Suprapubic skin (tissue), 4 donors: ENCODE data around the gene KSR1. TPM values are rescaled to one million over a fixed set of nuclear protein-coding genes. Genes with fewer than 3 reads are reported as not detected.

Source experiments
- DNase-seq, 2 donors: peaks; one replicate each; pipeline ENCODE4 v3.0.0-alpha.2; 2019; ENCODE audit warnings: low spot score in 2 of 2
- H3K27ac ChIP-seq: fragments of 200-600 bp; sonication (generic); one replicate; pipeline ENCODE4 v1.5.1; 2019
- H3K27me3 ChIP-seq: fragments of 200-600 bp; sonication (generic); one replicate; pipeline ENCODE4 v1.5.1; 2019
- H3K36me3 ChIP-seq: fragments of 200-600 bp; sonication (generic); one replicate; pipeline ENCODE4 v1.5.1; 2019
- H3K4me1 ChIP-seq: fragments of 200-600 bp; sonication (generic); one replicate; pipeline ENCODE4 v1.5.1; 2019
- H3K4me3 ChIP-seq: fragments of 200-600 bp; sonication (generic); one replicate; pipeline ENCODE4 v1.5.1; 2019; ENCODE audit warnings: mild to moderate bottlenecking
- H3K9me3 ChIP-seq: fragments of 200-600 bp; sonication (generic); one replicate; pipeline ENCODE4 v1.5.1; 2019
- CTCF ChIP-seq, 2 donors: fragments of 200-600 bp in 1 of 2; fragments of 450-650 bp in 1 of 2; sonication (generic) in 1 of 2; IDR thresholded peaks; one replicate each; pipeline ENCODE4 v1.5.1; 2016 to 2019; ENCODE audit warnings: antibody characterized with exemption in 2 of 2, mild to moderate bottlenecking in 1 of 2, moderate library complexity in 1 of 2
- EP300 ChIP-seq: sonication (generic); formaldehyde crosslinking; IDR thresholded peaks from one replicate; pipeline ENCODE4 v1.6.1; 2017; ENCODE audit warnings: antibody characterized with exemption
- POLR2A ChIP-seq, 2 donors: fragments of 450-650 bp; IDR thresholded peaks; one replicate each; pipeline ENCODE4 v1.6.1; 2017; ENCODE audit warnings: antibody characterized with exemption in 2 of 2, mild to moderate bottlenecking in 2 of 2, moderate library complexity in 2 of 2
- POLR2AphosphoS5 ChIP-seq, 3 donors: sonication (generic); formaldehyde crosslinking; IDR thresholded peaks; one replicate each; pipeline ENCODE4 v1.6.1; 2017; ENCODE audit warnings: antibody characterized with exemption in 3 of 3
- WGBS: methylation state at CpG from one replicate; pipeline ENCODE4 v1.1.5; 2018; 5-methylcytosine and 5-hydroxymethylcytosine counted together
- total RNA-seq, 4 donors: library from RNA; depleted of rRNA; stranded (reverse); fragments of >200 nt; gene quantifications; one replicate each; pipeline ENCODE4 v1.1.0, GENCODE V29; 2016

KSR1 gene
- total RNA-seq, 4 donors from 2014 or later = 38.1 to 54.0 (median 49.5) TPM

DNA sequence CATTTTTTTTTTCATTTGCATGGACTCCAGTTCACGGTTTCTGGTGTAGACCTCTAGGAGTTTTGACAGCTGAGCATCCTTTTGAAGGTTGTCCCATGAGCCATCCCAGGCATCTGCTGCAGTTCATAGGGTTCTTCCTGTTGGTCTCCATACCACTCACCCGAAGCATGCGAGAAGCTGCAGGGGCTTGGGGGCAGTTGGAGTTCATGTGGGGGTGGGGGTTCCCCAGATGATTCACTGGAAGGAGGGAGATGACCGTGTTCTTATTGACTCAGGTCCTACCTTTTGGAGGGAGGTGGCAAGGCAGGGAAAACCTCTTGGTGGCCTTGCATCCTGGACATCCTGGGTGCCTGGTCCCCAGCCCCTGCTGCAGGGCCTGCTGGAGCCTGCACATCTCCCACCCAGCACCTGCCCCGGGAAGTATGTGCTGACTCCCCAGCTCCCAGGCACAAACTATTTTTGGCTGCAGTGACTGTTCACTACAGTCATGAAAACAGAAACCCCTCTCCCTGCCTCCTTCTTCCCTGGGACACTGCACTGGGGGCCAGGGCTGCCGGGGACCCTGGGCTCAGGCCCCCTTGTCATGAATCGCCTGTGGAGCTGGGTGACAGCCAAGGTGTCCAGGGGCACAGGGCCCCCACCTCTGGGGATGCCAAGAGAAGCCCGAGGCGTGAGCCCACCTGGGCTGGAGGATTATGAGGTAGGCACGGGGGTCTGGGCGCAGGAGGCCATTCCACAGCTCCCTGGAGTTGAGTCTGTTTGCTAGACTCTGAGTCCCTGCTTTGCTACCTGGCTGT is 109.8 kb downstream of the KSR1 start:
- H3K4me1 ChIP-seq = peaks cover 23% of the 10 kb centered on the region

DNA sequence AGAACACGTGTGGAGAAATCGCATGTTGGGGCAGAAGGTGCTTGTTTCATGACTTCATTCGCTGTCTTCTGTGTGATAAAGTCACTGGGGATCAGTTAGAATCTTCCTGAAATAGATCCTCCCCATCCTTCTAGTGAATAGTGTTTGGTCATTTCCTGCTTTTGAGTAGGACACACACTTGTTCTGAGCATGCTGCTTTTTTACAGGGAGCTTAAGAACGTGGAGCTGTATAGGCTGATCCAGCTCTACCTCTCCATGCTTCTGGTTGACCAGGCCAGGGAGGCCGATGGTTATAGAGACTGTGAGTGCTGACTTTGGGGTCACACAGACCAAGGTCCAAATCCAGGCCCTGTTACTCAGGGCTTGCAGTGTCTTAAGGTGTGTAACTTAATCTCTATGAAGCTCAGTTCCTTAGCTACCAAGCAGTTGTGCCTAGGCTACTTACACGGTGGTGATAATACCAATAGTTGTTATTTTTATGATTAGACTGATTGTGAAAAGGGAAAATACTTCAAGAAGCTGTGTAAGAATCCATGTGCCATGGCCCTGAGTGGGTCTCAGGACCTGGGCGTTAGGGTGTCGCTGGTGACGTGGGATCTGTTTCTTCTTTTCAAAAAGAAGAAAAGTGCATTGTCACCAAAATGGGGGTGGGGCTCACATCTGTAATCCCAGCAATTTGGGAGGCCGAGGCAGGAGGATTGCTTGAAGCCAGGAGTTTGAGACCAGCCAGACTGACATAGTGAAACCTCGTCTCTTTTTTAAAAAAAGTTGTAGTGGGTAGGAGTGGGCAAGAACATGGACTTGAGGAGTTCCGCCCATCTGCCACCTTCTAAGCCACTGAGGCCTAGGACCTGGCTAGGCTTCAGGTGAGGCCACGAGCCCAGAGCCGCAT is 110.7 kb downstream of the KSR1 start:
- Histone ChIP-seq H3K4me3 (no peak overlapping the region), H3K27ac (no peak overlapping the region), H3K9me3 (no peaks in the 10 kb centered on the region), H3K4me1 (peaks cover 23% of the 10 kb centered on the region), H3K27me3 (no peaks in the 10 kb centered on the region), H3K36me3 (no peaks in the 10 kb centered on the region)
- WGBS = 71% methylated on average over 14 of the region's 14 CpGs
- no peak for DNase-seq
- TF ChIP-seq CTCF (IDR thresholded peaks at IDR 0.05) (no peak), EP300 (no peak), POLR2A (IDR thresholded peaks at IDR 0.05) (no peak)

More for the DNA sequence above, 109.8 kb downstream of the KSR1 start:
- Histone ChIP-seq H3K9me3 (no peaks in the 10 kb centered on the region), H3K4me3 (no peak overlapping the region), H3K36me3 (no peaks in the 10 kb centered on the region), H3K27me3 (no peaks in the 10 kb centered on the region), H3K27ac (no peak overlapping the region)
- WGBS = 73% methylated on average over 7 of the region's 11 CpGs
- TF ChIP-seq POLR2AphosphoS5 (IDR thresholded peaks at IDR 0.05) (no peak), POLR2A (IDR thresholded peaks at IDR 0.05) (no peak), CTCF (IDR thresholded peaks at IDR 0.05) (no peak), EP300 (no peak)
- DNase-seq = no peak

- TF ChIP-seq CTCF (IDR thresholded peaks at IDR 0.05) (no peak), EP300 (no peak), POLR2AphosphoS5 (IDR thresholded peaks at IDR 0.05) (no peak), POLR2A (IDR thresholded peaks at IDR 0.05) (no peak)
- Histone ChIP-seq H3K9me3 (no peaks in the 10 kb centered on the region), H3K27ac (no peak overlapping the region), H3K36me3 (no peaks in the 10 kb centered on the region), H3K4me3 (no peak overlapping the region), H3K4me1 (peaks cover 23% of the 10 kb centered on the region), H3K27me3 (no peaks in the 10 kb centered on the region)
- DNase-seq = no peak
- 86% methylated on average over 5 of the region's 5 CpGs for WGBS
These were observed 111.3 kb downstream of the KSR1 start for GRCh38 chr17:27567563-27567859.

GRCh38 chr17:27568216-27568615 is 112.0 kb downstream of the KSR1 start:
- no peak for DNase-seq
- no peaks in the 10 kb centered on the region for H3K36me3 ChIP-seq
- WGBS = 90% methylated on average over 4 of the region's 9 CpGs
- no peak overlapping the region for H3K27ac ChIP-seq
- no peaks in the 10 kb centered on the region for H3K27me3 ChIP-seq
- no peak overlapping the region for H3K4me3 ChIP-seq
- H3K4me1 ChIP-seq = peaks cover 20% of the 10 kb centered on the region
- no peaks in the 10 kb centered on the region for H3K9me3 ChIP-seq
- TF ChIP-seq CTCF (IDR thresholded peaks at IDR 0.05) (no peak), POLR2A (IDR thresholded peaks at IDR 0.05) (no peak), EP300 (no peak), POLR2AphosphoS5 (IDR thresholded peaks at IDR 0.05) (no peak)

GRCh38 chr17:27568811-27569210 is 112.6 kb downstream of the KSR1 start:
- no peak for DNase-seq
- H3K4me3 ChIP-seq = no peak overlapping the region
- 78% methylated on average over 5 of the region's 5 CpGs for WGBS
- H3K9me3 ChIP-seq = no peaks in the 10 kb centered on the region
- H3K27ac ChIP-seq = no peak overlapping the region
- no peak for TF ChIP-seq EP300
- no peak for TF ChIP-seq POLR2AphosphoS5 (IDR thresholded peaks at IDR 0.05)
- TF ChIP-seq CTCF (IDR thresholded peaks at IDR 0.05) = no peak
- no peak for TF ChIP-seq POLR2A (IDR thresholded peaks at IDR 0.05)
- no peaks in the 10 kb centered on the region for H3K27me3 ChIP-seq
- H3K4me1 ChIP-seq = peaks cover 20% of the 10 kb centered on the region
- no peaks in the 10 kb centered on the region for H3K36me3 ChIP-seq
